Pancreas (tissue), 10 donors: Measurements from ENCODE around the gene BCAS3. TPM values are rescaled to one million over a fixed set of nuclear protein-coding genes. Genes with fewer than 3 reads are reported as not detected.

Experiments
- ATAC-seq, 4 donors: fragments of 200-7000 bp; cut with Tn5 transposase; one replicate each; pipeline versions ENCODE4 v1.8.0 to v1.9.1; 2020; ENCODE audit warnings: mild to moderate bottlenecking in 4 of 4, moderate library complexity in 4 of 4
- DNase-seq, 6 donors: peaks; one replicate each; pipeline ENCODE4 v3.0.0-alpha.2; 2020
- FAIRE-seq: peaks from 2 replicates; lab custom pipeline; 2012; peaks lifted over from hg19 to GRCh38; lab: Jason Lieb, UNC
- H3K27ac ChIP-seq, 4 donors: fragments of 200-600 bp; sonication (generic); 1 replicate in 3 of 4; 2 replicates in 1 of 4; pipeline versions ENCODE4 v1.5.0 to v1.8.0; 2020
- H3K27me3 ChIP-seq, 4 donors: fragments of 200-600 bp; one replicate each; pipeline ENCODE4 v1.8.0; 2021
- H3K36me3 ChIP-seq, 3 donors: fragments of 200-600 bp; sonication (generic) in 1 of 3; one replicate each; pipeline versions ENCODE4 v1.5.0 to v1.8.0; 2020 to 2021
- H3K4me1 ChIP-seq, 3 donors: fragments of 200-600 bp; one replicate each; pipeline ENCODE4 v1.8.0; 2021
- H3K4me3 ChIP-seq, 4 donors: fragments of 200-600 bp; sonication (generic) in 2 of 4; one replicate each; pipeline versions ENCODE4 v1.5.0 to v1.8.0; 2020 to 2021
- H3K9me3 ChIP-seq, 4 donors: fragments of 200-600 bp; one replicate each; pipeline ENCODE4 v1.8.0; 2021
- CTCF ChIP-seq, 4 donors: fragments of 200-600 bp; sonication (generic) in 3 of 4; IDR thresholded peaks; one replicate each; pipeline versions ENCODE4 v1.5.0 to v1.8.0; 2021; ENCODE audit warnings: antibody characterized with exemption in 4 of 4
- WGBS, 2 donors: extraction: QIAGEN DNeasy Blood & Tissue Kit; methylation state at CpG; one replicate each; pipeline ENCODE4 v1.1.7; 2013; 5-methylcytosine and 5-hydroxymethylcytosine counted together
- intact Hi-C, 3 donors: fragments of 100-400 bp; cut with DNase I; formaldehyde crosslinking; loops; one replicate each; pipeline versions ENCODE4 v1.11.1 to v1.14.2; 2022
- polyA plus RNA-seq, 2 donors: library from polyadenylated mRNA; stranded (reverse); fragments of 200-250 nt; gene quantifications; one replicate each; pipeline ENCODE4 v1.2.3, GENCODE V29; 2013
- total RNA-seq, 6 donors: library from RNA; stranded (reverse); fragmentation: NEBNext Ultra II Directional in 4 of 6; extraction: Animal tissue kit (Norgen Biotek cat#: 25700) in 4 of 6; gene quantifications; one replicate each; pipeline versions ENCODE4 v1.2.1 to v1.2.4, GENCODE V29; 2021 to 2023
- donor health status: healthy with polysubstance abuse.
- donor health status: DM: no; HTN: no; CAD: no; lungs with moderate emphysema.
- donor health status: DM: no; HTN: no; CAD: no.
- donor health status: control.
- donor health status: control.
- donor health status: Bipolar disorder and iron deficiency.
- donor health status: DM: yes; HTN: yes; CAD: no.
- donor health status: DM: no; HTN: no; CAD: no.
- donor health status: DM: no; HTN: no; CAD: no.
- donor health status: DM: yes; HTN: yes; CAD: no.

The BCAS3 gene
- total and polyA plus RNA-seq, 8 donors, result 4.6 to 27.7 (median 13.2) TPM

DNA sequence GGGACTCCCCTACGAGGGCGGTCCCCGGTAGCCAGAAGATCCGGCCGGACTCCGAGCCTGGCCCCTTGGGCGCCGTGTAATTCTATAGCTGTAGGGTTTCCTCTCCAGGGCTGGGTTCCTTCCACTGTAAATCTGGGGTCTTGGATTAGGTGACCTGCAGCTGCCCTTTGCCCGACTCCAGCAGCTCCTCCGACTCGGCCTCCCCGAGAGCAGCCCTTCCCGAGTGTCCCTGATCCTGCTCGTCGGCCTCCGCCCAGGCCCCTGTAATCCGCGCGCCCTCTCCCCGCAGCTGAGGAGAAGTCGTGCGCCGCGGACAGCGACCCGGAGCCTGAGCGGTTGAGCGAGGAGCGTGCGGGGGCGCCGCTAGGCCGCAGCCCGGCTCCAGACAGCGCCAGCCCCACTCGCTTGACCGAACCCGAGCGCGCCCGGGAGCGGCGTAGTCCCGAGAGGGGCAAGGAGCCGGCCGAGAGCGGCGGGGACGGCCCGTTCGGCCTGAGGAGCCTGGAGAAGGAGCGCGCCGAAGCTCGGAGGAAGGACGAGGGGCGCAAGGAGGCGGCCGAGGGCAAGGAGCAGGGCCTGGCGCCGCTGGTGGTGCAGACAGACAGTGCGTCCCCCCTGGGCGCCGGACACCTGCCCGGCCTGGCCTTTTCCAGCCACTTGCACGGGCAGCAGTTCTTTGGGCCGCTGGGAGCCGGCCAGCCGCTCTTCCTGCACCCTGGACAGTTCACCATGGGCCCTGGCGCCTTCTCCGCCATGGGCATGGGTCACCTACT is 727.4 kb downstream of the BCAS3 start:
- peak in 2 of 6 donors; percentile 60 to 72 for DNase-seq

GRCh38 chr17:61405686-61406536 is 728.3 kb downstream of the BCAS3 start:
- no peak for TF ChIP-seq CTCF (IDR thresholded peaks at IDR 0.05)
- ATAC-seq (no peak), DNase-seq (peak in 3 of 6 donors; percentile 21 to 70 (median 58)), FAIRE-seq (no peak)
- intact Hi-C loops, result no loop called here
- H3K27ac ChIP-seq, result peak overlapping the region in 1 of 4 donors; percentile 3
- peaks cover 0 to 9% (median under 1%) of the 10 kb centered on the region in 3 donors for H3K4me1 ChIP-seq
- H3K9me3 ChIP-seq, result no peaks in the 10 kb centered on the region
- peaks cover 0 to 42% (median 10%) of the 10 kb centered on the region in 4 donors for H3K27me3 ChIP-seq
- 57 to 60% methylated on average over 37 of the region's 37 CpGs for WGBS, 2 donors
- peak overlapping the region in 1 of 4 donors; percentile 11 for H3K4me3 ChIP-seq
- H3K36me3 ChIP-seq, result no peaks in the 10 kb centered on the region

More for the DNA sequence above, 727.4 kb downstream of the BCAS3 start:
- Histone ChIP-seq H3K9me3 (no peaks in the 10 kb centered on the region), H3K4me1 (peaks cover 0 to 10% (median 6%) of the 10 kb centered on the region in 3 donors), H3K36me3 (no peaks in the 10 kb centered on the region), H3K4me3 (peak overlapping the region in 1 of 4 donors; percentile 11), H3K27me3 (peaks cover 0 to 42% (median 8%) of the 10 kb centered on the region in 4 donors), H3K27ac (no peak overlapping the region)
- 14 to 15% methylated on average over 66 to 71 of the region's 71 CpGs for WGBS, 2 donors
- ATAC-seq, result no peak
- TF ChIP-seq CTCF (IDR thresholded peaks at IDR 0.05), result no peak
- intact Hi-C loops, result no loop called here
- FAIRE-seq, result no peak

DNA sequence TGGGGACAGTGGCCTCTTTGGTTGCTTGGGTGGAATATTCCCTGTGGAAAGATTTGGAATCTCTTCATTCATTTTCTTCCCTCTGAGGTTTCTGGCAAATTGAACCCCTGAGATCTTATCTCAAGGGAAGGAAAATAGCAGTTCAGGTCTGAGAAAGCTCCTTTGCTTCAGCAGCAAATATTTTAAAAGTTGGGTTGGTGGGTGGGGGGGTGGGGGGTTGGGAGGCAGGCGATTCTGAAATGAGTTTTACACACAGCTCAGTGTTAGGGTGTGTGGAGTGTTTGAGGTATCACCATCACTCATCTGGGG is 728.8 kb downstream of the BCAS3 start:
- WGBS, 2 donors, result 50 to 58% methylated on average over 1 of the region's 1 CpG
- DNase-seq (no peak), FAIRE-seq (no peak), ATAC-seq (no peak)
- Histone ChIP-seq H3K9me3 (no peaks in the 10 kb centered on the region), H3K27ac (no peak overlapping the region), H3K4me3 (no peak overlapping the region), H3K27me3 (peaks cover 0 to 38% (median 12%) of the 10 kb centered on the region in 4 donors), H3K36me3 (no peaks in the 10 kb centered on the region), H3K4me1 (peaks cover 0 to 12% (median under 1%) of the 10 kb centered on the region in 3 donors)
- intact Hi-C loops, result no loop called here
- no peak for TF ChIP-seq CTCF (IDR thresholded peaks at IDR 0.05)

- intact Hi-C loops, result no loop called here
These were observed 729.6 kb downstream of the BCAS3 start for GRCh38 chr17:61406971-61407911.

More at GRCh38 chr17:61406971-61407911, 729.6 kb downstream of the BCAS3 start:
- FAIRE-seq, result no peak
- WGBS, 2 donors, result 45 to 69% methylated on average over 8 of the region's 8 CpGs
- no peak overlapping the region for H3K27ac ChIP-seq
- H3K4me3 ChIP-seq, result no peak overlapping the region
- peaks cover 0 to 32% (median 12%) of the 10 kb centered on the region in 4 donors for H3K27me3 ChIP-seq
- no peak for TF ChIP-seq CTCF (IDR thresholded peaks at IDR 0.05)
- peak in 1 of 6 donors; percentile 49 for DNase-seq
- no peaks in the 10 kb centered on the region for H3K9me3 ChIP-seq
- ATAC-seq, result no peak
- peaks cover 0 to 12% (median 5%) of the 10 kb centered on the region in 3 donors for H3K4me1 ChIP-seq
- H3K36me3 ChIP-seq, result no peaks in the 10 kb centered on the region
